ENCODE data around the gene PPP1R9B.

Gene PPP1R9B

DNA sequence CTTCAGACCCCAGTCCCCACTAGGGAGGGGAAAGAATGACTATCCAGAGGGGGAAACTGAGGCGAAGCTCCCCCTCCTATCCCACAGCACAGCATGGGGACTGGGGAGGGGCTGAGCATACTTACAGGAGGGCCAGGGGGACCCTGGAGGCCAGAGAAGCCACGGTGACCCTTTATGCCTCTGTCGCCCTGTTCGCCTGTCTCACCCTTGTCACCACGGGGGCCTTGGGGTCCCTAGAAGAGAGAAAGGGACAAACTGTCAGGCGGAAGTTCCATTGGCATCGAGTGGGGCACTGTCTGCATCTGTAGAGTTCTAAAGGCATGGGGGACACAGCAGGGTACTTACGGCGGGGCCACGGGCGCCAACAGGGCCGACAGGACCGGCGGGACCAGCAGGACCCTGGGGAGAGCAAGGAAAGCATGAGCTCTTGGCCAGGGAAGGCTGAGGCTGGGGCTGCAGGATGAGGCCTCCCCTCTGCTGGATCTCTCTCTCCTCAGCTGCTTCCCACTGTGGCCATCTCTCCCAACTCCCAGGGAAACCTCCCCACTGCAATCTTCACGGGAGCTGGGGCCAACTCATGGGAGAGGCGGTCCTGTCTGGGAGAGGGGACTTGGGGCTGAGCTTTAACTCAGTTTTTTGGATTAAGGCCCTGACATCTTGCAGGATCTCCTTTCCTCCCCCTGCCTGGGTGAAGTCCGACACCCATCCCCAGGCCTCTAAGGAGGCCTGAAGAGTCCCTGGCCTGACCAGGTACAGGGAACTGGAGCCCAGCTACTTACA lies 37.5 kb upstream of the PPP1R9B start:
- Histone ChIP-seq H3K4me3 (ENCODE audit: low read length in 2 of 2) (no peak overlapping the region), H3K4ac (ENCODE audit: low read length) (no peak overlapping the region), H3K9me3 (replicated peaks in 1 of 2; ENCODE audit: control insufficient read depth in 2 of 2, insufficient read depth in 1 of 2, low read depth in 1 of 2, low read length in 2 of 2) (peaks cover 0 to 3% of the 10 kb centered on the region in 2 donors), H3K36me3 (replicated peaks in 1 of 2; ENCODE audit: control insufficient read depth in 2 of 2, insufficient read depth in 2 of 2, low read length in 2 of 2) (peaks cover 0 to 7% of the 10 kb centered on the region in 2 donors), H2BK15ac (ENCODE audit: low read length) (peak overlapping the region; percentile 89), H3K79me1 (ENCODE audit: low read depth, low read length) (peaks cover 1% of the 10 kb centered on the region), H2BK120ac (ENCODE audit: low read depth, low read length) (no peak overlapping the region), H3K9ac (ENCODE audit: low read depth, low read length, poor library complexity) (no peak overlapping the region), H2AK5ac (ENCODE audit: low read depth, low read length) (peak overlapping the region; percentile 78), H3K18ac (ENCODE audit: low read length) (peak overlapping the region; percentile 48), H3K23ac (ENCODE audit: low read depth, low read length, poor library complexity) (no peak overlapping the region), H2BK5ac (ENCODE audit: low read length) (peak overlapping the region; percentile 75), H4K8ac (ENCODE audit: low read depth, low read length) (no peak overlapping the region), H3K27ac (replicated peaks; ENCODE audit: low read length) (no peak overlapping the region), H2AFZ (ENCODE audit: low read length) (no peak overlapping the region), H4K91ac (ENCODE audit: low read depth, low read length, poor library complexity) (no peak overlapping the region), H3K27me3 (ENCODE audit: control insufficient read depth in 3 of 3, insufficient read depth in 3 of 3, low read depth in 1 of 3, low read length in 3 of 3) (peaks cover 0 to 15% (median 0%) of the 10 kb centered on the region in 3 experiments), H3K4me2 (ENCODE audit: insufficient read depth, low read length, poor library complexity, severe bottlenecking) (no peak overlapping the region), H3K14ac (ENCODE audit: low read length) (peak overlapping the region; percentile 82), H2BK12ac (ENCODE audit: low read length) (peak overlapping the region; percentile 84), H3K4me1 (ENCODE audit: control insufficient read depth in 2 of 2, insufficient read depth in 1 of 2, low read depth in 1 of 2, low read length in 2 of 2) (peaks cover 15 to 18% of the 10 kb centered on the region in 2 donors)
- no CpG with 5 or more reads among the region's 17 CpGs for WGBS, 2 donors (ENCODE audit: extremely low coverage in 2 of 2, insufficient read length in 2 of 2, insufficient replicate concordance in 1 of 2)
- DNase-seq (ENCODE audit: low spot score) = no peak

DNA sequence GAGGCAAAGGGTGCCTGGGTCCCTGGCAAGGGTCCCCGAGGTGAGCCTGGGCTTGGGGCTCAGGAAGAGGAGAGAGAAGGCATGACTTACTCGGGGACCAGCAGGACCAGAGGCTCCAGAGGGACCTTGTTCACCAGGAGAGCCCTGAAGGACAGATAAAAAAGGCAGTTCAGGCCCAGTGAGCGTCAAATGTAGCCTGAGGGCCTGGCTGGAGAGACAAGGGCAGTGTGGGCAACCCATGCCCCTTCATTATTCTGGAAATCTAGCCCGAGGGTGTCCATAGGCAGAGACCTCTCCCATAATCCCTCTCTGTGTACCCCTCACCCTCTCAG lies 36.9 kb upstream of the PPP1R9B start:
- Histone ChIP-seq H2BK15ac (ENCODE audit: low read length) (peak overlapping the region; percentile 10), H4K8ac (ENCODE audit: low read depth, low read length) (no peak overlapping the region), H3K4me1 (ENCODE audit: control insufficient read depth in 2 of 2, insufficient read depth in 1 of 2, low read depth in 1 of 2, low read length in 2 of 2) (peaks cover 15 to 19% of the 10 kb centered on the region in 2 donors), H2BK120ac (ENCODE audit: low read depth, low read length) (no peak overlapping the region), H2BK12ac (ENCODE audit: low read length) (no peak overlapping the region), H2BK5ac (ENCODE audit: low read length) (no peak overlapping the region), H3K4ac (ENCODE audit: low read length) (no peak overlapping the region), H3K9ac (ENCODE audit: low read depth, low read length, poor library complexity) (no peak overlapping the region), H3K27me3 (ENCODE audit: control insufficient read depth in 3 of 3, insufficient read depth in 3 of 3, low read depth in 1 of 3, low read length in 3 of 3) (peaks cover 0 to 15% (median 0%) of the 10 kb centered on the region in 3 experiments), H3K27ac (replicated peaks; ENCODE audit: low read length) (no peak overlapping the region), H2AK5ac (ENCODE audit: low read depth, low read length) (peak overlapping the region; percentile 63), H3K9me3 (replicated peaks in 1 of 2; ENCODE audit: control insufficient read depth in 2 of 2, insufficient read depth in 1 of 2, low read depth in 1 of 2, low read length in 2 of 2) (peaks cover 0 to 3% of the 10 kb centered on the region in 2 donors), H3K18ac (ENCODE audit: low read length) (no peak overlapping the region), H3K14ac (ENCODE audit: low read length) (no peak overlapping the region), H3K4me3 (ENCODE audit: low read length in 2 of 2) (no peak overlapping the region), H3K79me1 (ENCODE audit: low read depth, low read length) (peaks cover 1% of the 10 kb centered on the region), H3K23ac (ENCODE audit: low read depth, low read length, poor library complexity) (no peak overlapping the region), H3K36me3 (replicated peaks in 1 of 2; ENCODE audit: control insufficient read depth in 2 of 2, insufficient read depth in 2 of 2, low read length in 2 of 2) (peaks cover 0 to 7% of the 10 kb centered on the region in 2 donors), H3K4me2 (ENCODE audit: insufficient read depth, low read length, poor library complexity, severe bottlenecking) (no peak overlapping the region), H4K91ac (ENCODE audit: low read depth, low read length, poor library complexity) (no peak overlapping the region), H2AFZ (ENCODE audit: low read length) (no peak overlapping the region)
- WGBS, 2 donors (ENCODE audit: extremely low coverage in 2 of 2, insufficient read length in 2 of 2, insufficient replicate concordance in 1 of 2) = no CpG with 5 or more reads among the region's 4 CpGs
- DNase-seq (ENCODE audit: low spot score) = no peak

DNA sequence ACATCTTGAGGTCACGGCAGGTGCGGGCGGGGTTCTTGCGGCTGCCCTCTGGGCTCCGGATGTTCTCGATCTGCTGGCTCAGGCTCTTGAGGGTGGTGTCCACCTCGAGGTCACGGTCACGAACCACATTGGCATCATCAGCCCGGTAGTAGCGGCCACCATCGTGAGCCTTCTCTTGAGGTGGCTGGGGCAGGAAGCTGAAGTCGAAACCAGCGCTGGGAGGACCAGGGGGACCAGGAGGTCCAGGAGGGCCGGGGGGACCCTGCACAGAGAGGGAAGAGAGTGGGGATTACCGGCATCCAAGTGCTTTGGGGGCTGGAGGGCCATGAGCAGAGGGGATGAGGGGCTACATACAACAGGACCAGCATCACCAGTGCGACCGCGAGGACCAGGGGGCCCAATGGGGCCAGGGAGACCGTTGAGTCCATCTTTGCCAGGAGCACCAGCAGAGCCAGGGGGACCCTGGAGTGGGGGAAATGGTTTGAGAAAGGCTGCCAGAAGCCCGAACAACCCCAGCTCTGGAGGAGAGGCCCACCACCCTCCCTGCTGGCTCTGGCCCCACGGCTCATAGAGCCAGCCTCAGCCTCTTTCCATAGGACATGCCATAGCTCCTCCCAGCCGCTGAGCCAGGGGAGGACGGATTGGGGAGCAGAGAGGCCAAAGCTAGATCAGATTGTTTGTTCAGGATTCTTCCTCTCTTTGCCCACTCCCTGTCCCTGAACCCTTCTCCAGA lies 36.4 kb upstream of the PPP1R9B start:
- Histone ChIP-seq H3K27me3 (ENCODE audit: control insufficient read depth in 3 of 3, insufficient read depth in 3 of 3, low read depth in 1 of 3, low read length in 3 of 3) (peaks cover 0 to 15% (median 0%) of the 10 kb centered on the region in 3 experiments), H2AFZ (ENCODE audit: low read length) (no peak overlapping the region), H3K4me1 (ENCODE audit: control insufficient read depth in 2 of 2, insufficient read depth in 1 of 2, low read depth in 1 of 2, low read length in 2 of 2) (peaks cover 15 to 19% of the 10 kb centered on the region in 2 donors), H2BK12ac (ENCODE audit: low read length) (peak overlapping the region; percentile 25), H2BK120ac (ENCODE audit: low read depth, low read length) (peak overlapping the region; percentile 17), H3K27ac (replicated peaks; ENCODE audit: low read length) (no peak overlapping the region), H3K9ac (ENCODE audit: low read depth, low read length, poor library complexity) (peak overlapping the region; percentile 37), H3K36me3 (replicated peaks in 1 of 2; ENCODE audit: control insufficient read depth in 2 of 2, insufficient read depth in 2 of 2, low read length in 2 of 2) (peaks cover 0 to 7% of the 10 kb centered on the region in 2 donors), H4K91ac (ENCODE audit: low read depth, low read length, poor library complexity) (no peak overlapping the region), H2AK5ac (ENCODE audit: low read depth, low read length) (peak overlapping the region; percentile 63), H3K18ac (ENCODE audit: low read length) (peak overlapping the region; percentile 81), H3K79me1 (ENCODE audit: low read depth, low read length) (no peaks in the 10 kb centered on the region), H3K14ac (ENCODE audit: low read length) (no peak overlapping the region), H3K4me3 (ENCODE audit: low read length in 2 of 2) (peak overlapping the region in 1 of 2 donors; percentile 57), H3K4me2 (ENCODE audit: insufficient read depth, low read length, poor library complexity, severe bottlenecking) (no peak overlapping the region), H3K23ac (ENCODE audit: low read depth, low read length, poor library complexity) (peak overlapping the region; percentile 76), H4K8ac (ENCODE audit: low read depth, low read length) (no peak overlapping the region), H3K9me3 (replicated peaks in 1 of 2; ENCODE audit: control insufficient read depth in 2 of 2, insufficient read depth in 1 of 2, low read depth in 1 of 2, low read length in 2 of 2) (peaks cover 0 to 3% of the 10 kb centered on the region in 2 donors), H3K4ac (ENCODE audit: low read length) (no peak overlapping the region), H2BK15ac (ENCODE audit: low read length) (no peak overlapping the region), H2BK5ac (ENCODE audit: low read length) (peak overlapping the region; percentile 77)
- no peak for DNase-seq (ENCODE audit: low spot score)
- WGBS, 2 donors (ENCODE audit: extremely low coverage in 2 of 2, insufficient read length in 2 of 2, insufficient replicate concordance in 1 of 2) = no CpG with 5 or more reads among the region's 24 CpGs

Data from neuronal stem cell (in vitro differentiated cells).